Effector CD8-positive, alpha-beta T cell (primary cell): ENCODE results near the gene WFDC5.

Experiments used
- DNase-seq: peaks from one replicate; lab custom pipeline; 2025; lab: John Stamatoyannopoulos, UW

Gene WFDC5

GRCh38 chr20:45115386-45115774 lies 406 bp upstream of the WFDC5 start:
- DNase-seq, result no peak

DNA sequence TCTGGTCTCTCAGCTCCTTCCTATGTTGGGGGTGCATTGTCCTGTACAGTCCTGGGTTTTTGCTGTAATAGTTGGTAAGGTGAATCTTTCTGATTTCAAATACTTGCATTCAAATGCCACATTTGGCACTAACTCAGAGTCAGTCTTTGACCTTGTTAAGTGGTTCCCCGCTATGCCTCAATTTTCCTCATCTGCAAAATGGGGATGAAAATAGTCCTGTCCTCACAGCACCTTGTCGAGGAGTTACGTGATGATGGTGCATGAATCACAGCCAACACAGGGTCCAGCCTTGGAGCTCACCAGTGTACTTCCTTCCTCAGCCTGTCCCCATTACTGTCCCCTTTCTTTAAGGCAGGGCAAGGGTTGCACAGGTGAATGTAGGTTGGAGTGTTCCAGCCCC lies 1.1 kb downstream of the WFDC5 start:
- DNase-seq, result no peak

DNA sequence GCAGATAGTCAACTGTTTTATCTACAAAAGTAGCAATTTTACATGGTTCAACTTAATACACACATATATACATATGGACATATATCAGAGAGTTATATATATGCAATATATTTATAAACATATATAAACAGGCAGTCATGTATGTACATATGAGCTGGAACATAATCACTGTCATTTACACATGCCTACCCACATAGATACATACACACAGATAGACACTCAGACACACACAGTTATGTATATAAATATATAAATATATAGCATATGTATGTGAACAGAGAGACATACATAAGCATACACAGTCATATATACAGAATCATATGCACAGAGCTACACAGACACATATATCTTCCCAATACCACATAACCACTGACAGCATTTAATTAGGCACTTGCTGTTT lies 2.2 kb downstream of the WFDC5 start:
- no peak for DNase-seq

DNA sequence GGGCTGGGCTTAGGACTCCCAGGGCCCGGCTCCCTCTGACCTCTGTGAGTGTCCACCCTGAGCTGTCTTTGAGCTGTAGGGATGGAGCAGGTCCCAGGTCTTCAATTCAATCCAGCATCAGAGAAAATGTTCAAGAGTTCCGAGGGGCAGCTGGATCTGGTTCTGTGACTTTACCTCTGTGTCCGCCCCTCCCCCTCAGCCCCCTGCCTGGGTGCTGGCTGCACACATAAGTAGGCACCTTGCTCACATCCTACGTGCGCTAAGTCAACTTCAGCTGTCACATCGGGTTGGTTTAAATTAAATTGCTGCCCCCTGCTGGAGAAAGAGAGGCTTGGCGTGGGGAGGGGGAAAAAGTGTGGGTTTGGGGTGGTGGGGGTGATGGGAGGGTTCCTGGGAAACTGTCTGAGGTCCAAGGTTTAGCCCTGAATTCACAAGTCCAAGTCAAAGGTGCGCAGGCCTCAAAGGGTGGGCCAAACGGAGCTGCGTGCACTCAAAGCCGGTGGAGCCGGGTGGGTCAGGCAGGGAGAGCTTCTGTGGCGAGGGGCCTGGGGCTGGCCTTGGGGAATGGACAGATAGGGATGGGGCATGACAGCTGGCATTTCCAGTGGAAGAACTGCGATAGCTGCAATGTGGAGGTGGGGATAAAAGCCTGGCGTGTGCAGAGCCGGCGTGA lies 3.0 kb downstream of the WFDC5 start:
- no peak for DNase-seq

GRCh38 chr20:45111285-45111684 lies 3.7 kb downstream of the WFDC5 start:
- no peak for DNase-seq

DNA sequence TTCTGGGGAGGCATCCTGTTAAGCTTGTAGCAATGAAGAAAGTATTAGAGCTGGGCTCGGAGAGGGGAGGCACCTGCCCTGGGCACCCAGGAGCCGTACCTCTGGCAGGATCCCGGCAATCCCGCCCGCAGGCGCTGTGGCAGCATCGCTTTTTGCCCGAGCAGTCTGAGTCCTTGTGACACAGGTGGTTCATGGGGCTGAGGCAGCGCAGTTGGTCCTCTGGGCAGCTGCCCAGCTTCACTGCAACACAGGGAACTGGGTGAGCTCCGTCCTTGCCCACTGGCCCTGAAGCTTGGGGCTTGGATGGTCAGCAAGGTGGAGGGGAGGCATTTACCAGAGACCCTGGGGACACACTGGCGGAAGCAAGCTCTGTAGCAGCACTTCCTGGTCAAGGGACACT lies 4.7 kb downstream of the WFDC5 start:
- no peak for DNase-seq

DNA sequence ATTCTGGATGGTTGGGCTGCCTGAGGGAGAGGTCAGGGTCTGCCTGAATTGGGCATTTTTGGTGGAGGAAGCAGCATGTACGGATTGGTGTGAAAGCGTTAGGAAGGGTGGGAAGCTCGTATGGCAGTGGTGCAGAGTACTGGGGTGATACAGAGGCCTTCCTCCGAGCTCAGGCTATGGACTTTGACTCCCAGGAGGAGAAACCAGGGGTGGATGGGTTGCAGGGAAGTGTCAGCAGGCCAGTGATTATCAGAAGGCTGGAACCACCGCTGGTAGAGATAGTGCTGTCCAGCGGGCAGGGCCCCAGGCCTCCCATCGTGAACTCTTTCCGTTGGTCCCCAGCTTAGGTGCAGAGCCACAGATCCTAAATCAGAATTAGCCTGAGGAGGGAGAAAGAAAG lies 5.3 kb downstream of the WFDC5 start:
- DNase-seq, result no peak

DNA sequence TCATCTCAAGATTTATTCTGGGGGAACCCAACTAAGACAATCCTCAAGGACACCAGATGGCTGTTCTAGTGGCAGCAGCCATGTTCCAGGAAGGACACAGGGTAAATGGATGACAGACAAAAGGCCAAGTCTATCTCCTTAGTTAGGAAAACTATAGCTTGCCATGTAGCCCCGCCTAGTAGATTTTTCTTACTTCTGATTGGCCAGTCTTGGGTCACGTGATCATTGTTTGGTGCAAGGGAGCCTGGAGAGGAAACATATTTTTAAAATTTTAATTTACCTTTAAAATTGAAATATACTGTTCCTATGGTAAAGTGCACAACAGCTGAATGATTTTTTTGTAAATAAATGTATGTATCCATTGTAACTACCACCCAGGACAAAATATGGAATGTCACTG lies 9.7 kb downstream of the WFDC5 start:
- DNase-seq, result no peak

DNA sequence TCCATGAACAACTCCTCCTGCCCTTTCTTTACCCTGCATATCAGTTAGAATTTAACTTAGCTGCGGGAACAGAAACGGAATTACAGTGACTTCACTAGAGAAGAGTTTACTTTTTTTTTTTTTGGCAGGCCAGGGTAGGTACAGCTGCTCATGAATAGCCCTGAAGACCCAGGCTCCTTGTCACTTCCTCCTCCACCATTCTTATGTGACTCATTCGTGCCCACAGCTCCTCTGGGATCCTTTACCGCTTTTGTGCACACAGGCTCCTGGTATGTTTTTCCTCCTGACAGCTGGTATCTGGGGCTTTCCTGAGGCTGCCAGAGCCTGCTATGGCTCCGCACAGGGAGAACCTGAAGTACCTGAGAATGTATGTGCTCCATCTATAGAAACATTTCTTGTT lies 10.2 kb downstream of the WFDC5 start:
- DNase-seq, result no peak

GRCh38 chr20:45103072-45103471 lies 11.9 kb downstream of the WFDC5 start:
- DNase-seq, result no peak

- DNase-seq, result no peak
Measured at GRCh38 chr20:45101333-45101850, 13.6 kb downstream of the WFDC5 start.

GRCh38 chr20:45100563-45101245 lies 14.3 kb downstream of the WFDC5 start, which contains the start of gene KCNS1:
Gene KCNS1, minus strand, starts transcription at chr20:45101127. Its CDS starts 1,891 bp downstream, at chr20:45099236.
- DNase-seq, result no peak

- no peak for DNase-seq
Measured at GRCh38 chr20:45098103-45098773, 16.7 kb downstream of the WFDC5 start.

DNA sequence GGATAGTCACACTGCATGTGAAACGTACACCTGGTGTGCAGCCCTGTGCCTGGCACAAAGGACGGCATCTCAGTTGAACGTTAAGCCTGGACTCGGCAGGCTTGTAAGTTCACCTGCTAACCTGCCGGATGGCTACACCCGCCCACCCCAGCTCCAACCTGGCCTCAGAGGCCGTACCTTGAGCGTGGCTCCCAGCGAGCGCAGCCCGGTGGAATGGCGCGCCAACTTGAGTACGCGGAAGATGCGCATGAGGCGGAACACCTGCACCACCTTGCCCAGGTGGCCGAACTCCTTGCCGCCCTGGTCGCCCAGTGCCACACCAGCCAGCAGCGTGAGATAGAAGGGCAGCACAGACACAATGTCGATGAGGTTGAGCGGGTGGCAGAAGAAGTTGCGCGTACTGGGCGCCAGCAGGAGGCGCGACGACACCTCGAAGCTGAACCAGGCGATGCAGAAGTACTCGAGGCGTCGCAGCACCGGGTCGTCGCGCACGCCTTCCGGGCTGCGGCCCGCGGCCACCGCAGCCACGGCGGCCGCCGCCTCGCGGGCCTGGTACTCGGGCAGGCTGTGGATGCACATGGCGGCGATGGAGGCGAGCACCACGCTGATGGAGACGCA lies 17.4 kb downstream of the WFDC5 start:
- no peak for DNase-seq

DNA sequence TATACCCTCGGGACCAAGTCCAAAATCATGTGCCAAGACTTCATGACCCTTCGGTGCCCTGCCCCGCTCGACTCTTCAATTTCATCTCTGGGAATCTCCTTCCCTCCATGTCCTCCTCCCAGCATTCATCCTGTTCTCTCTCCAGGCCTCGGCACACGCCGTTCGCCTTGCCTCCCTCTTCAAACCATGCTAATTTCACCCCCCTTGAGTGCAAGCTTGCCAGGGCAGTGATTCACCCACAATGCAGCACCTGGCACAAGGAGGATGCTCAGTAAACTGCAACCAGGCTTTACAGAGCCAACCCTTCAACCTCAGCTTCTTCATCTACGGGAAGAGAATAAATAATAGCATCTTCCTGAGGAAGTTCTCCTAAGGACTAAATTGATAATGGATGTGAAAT lies 18.2 kb downstream of the WFDC5 start:
- DNase-seq, result no peak

GRCh38 chr20:45095805-45096238 lies 19.2 kb downstream of the WFDC5 start:
- peak; percentile 8 for DNase-seq

DNA sequence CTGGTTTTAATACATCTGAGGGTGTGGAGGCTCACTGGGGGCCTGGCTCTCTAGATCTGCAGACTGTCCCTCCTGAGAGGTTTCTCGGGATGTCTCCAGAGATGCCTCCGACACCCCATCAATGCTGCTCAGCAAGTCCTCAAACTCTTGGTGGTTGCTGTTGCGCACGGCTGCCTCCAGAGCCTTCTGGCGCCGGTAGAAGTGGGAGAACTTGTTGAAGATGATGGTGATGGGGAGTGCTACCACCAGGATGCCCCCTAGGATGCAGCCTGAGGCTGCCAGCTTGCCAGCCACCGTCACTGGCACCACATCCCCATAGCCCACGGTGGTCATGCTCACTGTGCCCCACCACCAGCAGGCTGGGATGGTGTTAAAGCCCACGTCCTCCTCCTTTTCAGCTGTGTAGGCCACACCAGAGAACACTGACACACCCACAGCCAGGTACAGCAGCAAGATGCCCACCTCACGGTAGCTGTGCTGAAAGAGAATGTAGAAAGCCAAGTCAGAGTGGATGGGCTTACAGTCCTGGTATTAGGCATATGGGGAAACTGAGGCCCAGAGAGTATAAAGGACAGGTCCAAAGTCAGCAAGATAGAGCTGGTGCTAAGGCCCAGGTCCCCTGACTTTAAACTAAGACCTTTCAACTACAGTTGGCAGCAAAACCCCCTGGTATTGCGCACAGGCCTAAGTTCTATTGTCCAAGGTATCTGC lies 20.0 kb downstream of the WFDC5 start:
- no peak for DNase-seq

- no peak for DNase-seq
Measured at GRCh38 chr20:45094201-45094600, 20.8 kb downstream of the WFDC5 start.

DNA sequence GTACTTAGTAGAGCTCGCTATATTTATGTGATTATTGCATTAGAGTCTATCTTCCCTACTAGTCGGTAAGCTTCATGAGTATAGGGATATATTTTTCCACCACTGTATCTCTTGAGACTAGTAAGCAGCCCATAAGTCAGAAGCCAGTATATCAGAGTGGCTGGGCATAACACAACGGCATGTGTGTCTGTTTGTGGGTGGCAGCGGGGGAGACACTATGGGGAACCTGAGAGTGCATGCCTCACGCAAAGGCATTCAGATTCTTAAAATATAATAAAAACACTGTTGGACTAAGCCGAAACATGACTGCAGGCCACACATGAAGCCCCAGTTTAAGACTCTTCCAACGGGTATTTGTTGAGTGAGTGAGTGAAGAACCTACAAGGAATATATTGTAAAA lies 22.1 kb downstream of the WFDC5 start:
- DNase-seq, result no peak

DNA sequence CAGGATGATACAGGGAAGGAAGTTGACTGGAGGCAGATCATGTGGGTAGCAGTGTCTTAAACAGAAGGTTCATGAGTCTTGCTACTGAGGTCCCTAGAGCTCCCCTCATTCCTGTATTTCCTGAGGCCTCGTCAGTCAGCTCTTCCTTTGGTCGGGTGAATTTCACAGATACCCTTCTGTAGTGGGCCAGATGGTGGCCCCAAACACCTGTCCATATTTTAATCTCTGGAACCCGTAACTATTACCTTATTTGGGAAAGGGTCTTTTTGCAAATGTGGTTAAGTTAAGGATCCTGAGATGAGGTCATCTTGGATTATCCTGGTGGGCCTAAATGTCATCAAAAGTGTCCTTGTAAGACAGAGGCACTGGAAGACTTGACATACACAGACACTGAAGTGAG lies 23.6 kb downstream of the WFDC5 start:
- no peak for DNase-seq

DNA sequence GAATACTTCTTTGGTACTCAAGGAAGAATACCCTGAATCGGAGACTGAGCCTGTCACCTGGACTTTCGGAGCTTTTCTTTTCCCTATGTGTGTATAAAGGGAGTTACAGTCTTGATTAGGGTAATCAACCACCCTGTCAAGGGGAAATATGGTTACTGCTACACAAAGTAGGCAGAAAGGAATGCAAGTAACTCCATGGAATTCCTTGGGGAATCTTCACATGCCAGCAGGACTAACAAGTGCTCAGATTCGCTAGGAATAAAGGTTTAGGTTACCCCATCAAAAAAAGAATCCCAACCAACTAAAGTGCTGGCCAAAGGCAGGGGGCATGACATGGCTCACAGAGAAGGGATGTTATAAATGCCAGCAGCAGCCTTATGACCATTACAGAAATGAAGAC lies 24.5 kb downstream of the WFDC5 start:
- no peak for DNase-seq

DNA sequence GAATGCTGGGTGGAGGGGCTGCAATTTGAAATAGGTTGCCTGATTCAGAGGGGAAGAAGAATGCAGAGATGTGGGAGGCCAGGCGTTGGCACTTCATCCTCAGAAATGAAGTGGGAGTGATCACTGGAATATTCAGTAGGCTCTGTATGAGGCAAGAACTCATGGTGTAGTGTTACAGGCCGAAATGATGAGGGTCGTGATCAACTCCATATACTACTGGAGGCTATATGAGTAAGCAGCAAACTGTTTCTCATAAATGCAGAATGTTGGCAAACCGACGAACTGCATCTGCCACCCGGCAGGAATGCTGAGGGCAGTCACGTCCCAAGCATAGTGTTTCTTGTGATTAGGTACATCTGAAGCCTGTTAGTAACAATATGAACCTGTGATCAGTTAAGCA lies 26.7 kb downstream of the WFDC5 start:
- no peak for DNase-seq
